Measurements from ENCODE around the gene CPTP. TPM values are rescaled to one million over a fixed set of nuclear protein-coding genes. Genes with fewer than 3 reads are reported as not detected.

Gene CPTP
- total RNA-seq (2022) (16.2 and 16.8 TPM in 2 replicates), Bru-seq, nascent RNA (percentile 49 among the genes with signal in this experiment), BruChase-seq, experiment 1, labeled RNA remaining after a 2-hour chase (percentile 58 among the genes with signal in this experiment), BruChase-seq, experiment 2, labeled RNA remaining after a 6-hour chase (percentile 58 among the genes with signal in this experiment)
- long read RNA-seq, transcript CPTP-201 (3 exons, 2,190 nt): major isoform, 35 of 39 reads
- long read RNA-seq, partial matches to known transcripts: 0 of 39 reads
- long read RNA-seq, other reads (novel, unspliced or antisense): 1 of 39 reads

DNA sequence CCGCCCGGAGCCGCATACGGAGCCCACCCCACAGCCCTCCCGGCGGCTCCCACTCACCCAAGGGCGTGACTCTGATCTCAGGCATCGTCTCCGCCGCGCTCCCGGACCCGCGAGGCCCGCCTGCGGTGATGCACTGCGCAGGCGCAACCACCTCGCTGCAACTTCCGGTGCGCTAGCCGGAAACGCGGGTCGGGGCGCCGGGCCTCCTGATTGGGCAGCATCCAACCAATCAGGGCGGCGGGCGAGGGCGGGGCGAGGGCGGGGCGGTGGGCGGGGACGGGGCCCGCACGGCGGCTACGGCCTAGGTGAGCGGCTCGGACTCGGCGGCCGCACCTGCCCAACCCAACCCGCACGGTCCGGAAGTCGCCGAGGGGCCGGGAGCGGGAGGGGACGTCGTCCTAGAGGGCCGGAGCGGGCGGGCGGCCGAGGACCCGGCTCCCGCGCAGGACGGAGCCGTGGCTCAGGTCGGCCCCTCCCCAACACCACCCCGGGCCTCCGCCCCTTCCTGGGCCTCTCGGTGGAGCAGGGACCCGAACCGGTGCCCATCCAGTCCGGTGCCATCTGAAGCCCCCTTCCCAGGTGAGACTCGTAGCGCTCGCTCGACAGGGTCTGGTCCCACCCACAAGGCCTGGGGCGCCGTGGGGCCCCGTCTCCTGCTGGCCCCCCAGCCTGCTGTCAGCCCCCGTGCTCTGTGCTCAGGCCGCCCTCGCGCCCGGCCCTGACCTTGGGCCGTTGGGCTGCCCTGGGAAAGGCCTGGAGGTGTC lies at the start of gene CPTP, which contains the start of gene INTS11:
CPTP (plus strand) TSS at position 279 of the 764 bp plus-strand sequence. CDS start 2,109 bp downstream, outside the sequence.
INTS11 (minus strand) TSS at position 137 of the 764 bp plus-strand sequence; CDS start at position 85, 52 bp downstream.
- no peak for TF ChIP-seq CTCF (IDR thresholded peaks at IDR 0.05; ENCODE audit: insufficient read depth in 1 of 2, low read depth in 1 of 2, low read length in 1 of 2, severe bottlenecking in 1 of 2, unreplicated experiment in 1 of 2)
- ChIA-PET POLR2A (interaction anchor here (0.6 to 0.9 kb wide), 2 partner anchors 49 to 90 kb away, joined by 3 read pairs; no protein-coding TSS in a partner anchor), CTCF (no interaction called here)
- H3K4me3 Mint-ChIP-seq (ENCODE audit: unreplicated experiment): peak within 1 kb of the TSS; percentile 81
- H3K4me1 Mint-ChIP-seq (ENCODE audit: low read depth, unreplicated experiment): peaks cover 7% of the 10 kb centered on the region
- H3K27me3 ChIP-seq (replicated peaks; ENCODE audit: control insufficient read depth, insufficient read depth, low read length): no peaks in the 10 kb centered on the region
- no peaks in the 10 kb centered on the region for H3K9me3 ChIP-seq
- peak within 1 kb of the TSS; percentile 61 for H3K4me3 ChIP-seq (ENCODE audit: low read depth, low read length)
- H3K36me3 ChIP-seq (ENCODE audit: control insufficient read depth, insufficient read depth, low read length): no peaks in the 10 kb centered on the region
- H3K9me3 Mint-ChIP-seq (ENCODE audit: unreplicated experiment): no peaks in the 10 kb centered on the region
- H3K27me3 Mint-ChIP-seq (ENCODE audit: insufficient read depth, unreplicated experiment): no peaks in the 10 kb centered on the region
- intact Hi-C loops (cut with micrococcal nuclease; ENCODE audit: unreplicated experiment): no loop called here
- peak within 1 kb of the TSS; percentile 88 for H3K27ac Mint-ChIP-seq (ENCODE audit: unreplicated experiment)
- BruUV-seq (replicated peaks): TSS peak; percentile 53
- H3K4me1 ChIP-seq: 0 out of 2 replicates have a peak, but pooled peaks cover 5% of the 10 kb centered on the region
- peaks cover 40% of the 10 kb centered on the region for H3K36me3 Mint-ChIP-seq (ENCODE audit: insufficient read depth, unreplicated experiment)
- peak; percentile 93 to 94 for DNase-seq

GRCh38 chr1:1274931-1275431 lies 49.6 kb upstream of the CPTP start:
- intact Hi-C loops (cut with micrococcal nuclease; ENCODE audit: unreplicated experiment): no loop called here
- POLR2A ChIA-PET: no interaction called here

More at GRCh38 chr1:1274931-1275431, 49.6 kb upstream of the CPTP start:
- no TSS peak for BruUV-seq (replicated peaks)
- no peak for TF ChIP-seq CTCF (IDR thresholded peaks at IDR 0.05; ENCODE audit: insufficient read depth in 1 of 2, low read depth in 1 of 2, low read length in 1 of 2, severe bottlenecking in 1 of 2, unreplicated experiment in 1 of 2)
- no peak for DNase-seq
- Mint-ChIP-seq H3K27me3 (ENCODE audit: insufficient read depth, unreplicated experiment) (no peaks in the 10 kb centered on the region), H3K4me3 (ENCODE audit: unreplicated experiment) (peak overlapping the region; percentile 75), H3K9me3 (ENCODE audit: unreplicated experiment) (no peaks in the 10 kb centered on the region), H3K4me1 (ENCODE audit: low read depth, unreplicated experiment) (no peaks in the 10 kb centered on the region), H3K36me3 (ENCODE audit: insufficient read depth, unreplicated experiment) (peaks cover 22% of the 10 kb centered on the region), H3K27ac (ENCODE audit: unreplicated experiment) (no peak overlapping the region)
- CTCF ChIA-PET: interaction anchor here (0.6 kb wide), 1 partner anchor 112 kb away, joined by 9 read pairs; no protein-coding TSS in a partner anchor
- H3K4me3 ChIP-seq (ENCODE audit: low read depth, low read length): no peak overlapping the region
- no peaks in the 10 kb centered on the region for H3K27me3 ChIP-seq (replicated peaks; ENCODE audit: control insufficient read depth, insufficient read depth, low read length)
- H3K4me1 ChIP-seq: 0 out of 2 replicates have a peak, but pooled peaks cover 6% of the 10 kb centered on the region
- H3K36me3 ChIP-seq (ENCODE audit: control insufficient read depth, insufficient read depth, low read length): no peaks in the 10 kb centered on the region
- H3K9me3 ChIP-seq: no peaks in the 10 kb centered on the region
